A673 (cell line): Measurements from ENCODE around the gene BMP3. TPM values are rescaled to one million over a fixed set of nuclear protein-coding genes. Genes with fewer than 3 reads are reported as not detected.
A peak's percentile ranks its signal among the peaks of the same experiment; 100 is the strongest.

Experiments used
- BruUV-seq: library from RNA; stranded (reverse); fragments of 400-500 nt; replicated peaks from 2 replicates; lab custom pipeline; 2021; lab: Mats Ljungman, UMichigan
- CTCF ChIA-PET: fragments of 300-600 bp; sonication (Branson Sonifier 250); formaldehyde crosslinking; loops from one replicate; lab custom pipeline; 2022; ENCODE audit warnings: antibody characterized with exemption; lab: Charles Lee
- POLR2A ChIA-PET: fragments of 300-600 bp; sonication (Branson Sonifier 250); formaldehyde crosslinking; loops from one replicate; lab custom pipeline; 2022; ENCODE audit warnings: antibody characterized with exemption; ENCODE audit not compliant: low non-redundant PET; lab: Charles Lee
- DNase-seq: peaks from one replicate; pipeline ENCODE4 v3.0.0-alpha.2; 2015; ENCODE audit warnings: low spot score
- H3K27ac ChIP-seq: fragments of 200-600 bp; sonication (generic); 2 replicates; pipeline ENCODE4 v1.5.1; 2016; ENCODE audit warnings: mixed run types, low read depth, mild to moderate bottlenecking, mixed read lengths, antibody characterized with exemption, low read length; ENCODE audit not compliant: poor library complexity, severe bottlenecking
- H3K27me3 ChIP-seq: fragments of 200-600 bp; sonication (generic); replicated peaks from 2 replicates; pipeline ENCODE4 v1.6.1; 2017; ENCODE audit warnings: mixed run types, low read depth, mild to moderate bottlenecking, mixed read lengths, antibody characterized with exemption, low read length; ENCODE audit not compliant: insufficient read depth, poor library complexity
- H3K36me3 ChIP-seq: fragments of 200-600 bp; sonication (generic); 2 replicates; pipeline ENCODE4 v1.6.1; 2016; ENCODE audit warnings: mixed run types, mild to moderate bottlenecking, mixed read lengths, antibody characterized with exemption, low read length; ENCODE audit not compliant: insufficient read depth, poor library complexity, severe bottlenecking
- H3K4me1 ChIP-seq: fragments of 200-600 bp; sonication (generic); 2 replicates; pipeline ENCODE4 v1.6.1; 2017; ENCODE audit warnings: mixed run types, mild to moderate bottlenecking, mixed read lengths, antibody characterized with exemption, low read length; ENCODE audit not compliant: insufficient read depth, poor library complexity, severe bottlenecking
- H3K4me3 ChIP-seq: fragments of 200-600 bp; sonication (generic); 2 replicates; pipeline ENCODE4 v1.5.1; 2016; ENCODE audit warnings: low read depth, mixed run types, mild to moderate bottlenecking, mixed read lengths, low read length; ENCODE audit not compliant: poor library complexity, severe bottlenecking
- H3K9me3 ChIP-seq: fragments of 200-600 bp; sonication (generic); 2 replicates; pipeline ENCODE4 v1.6.1; 2016; ENCODE audit warnings: mixed run types, low read depth, mild to moderate bottlenecking, mixed read lengths, antibody characterized with exemption, low read length; ENCODE audit not compliant: poor library complexity, severe bottlenecking
- EZH2 ChIP-seq: fragments of 200-600 bp; sonication (generic); IDR thresholded peaks from 2 replicates; pipeline ENCODE4 v1.6.1; 2017; ENCODE audit warnings: borderline replicate concordance, low read depth, mild to moderate bottlenecking, mixed read lengths, antibody characterized with exemption, low read length; ENCODE audit not compliant: poor library complexity, severe bottlenecking
- intact Hi-C: fragments of 100-400 bp; cut with micrococcal nuclease; formaldehyde crosslinking; loops from one replicate; pipeline ENCODE4 v1.10.0; 2022; ENCODE audit not compliant: unreplicated experiment
- total RNA-seq: library from RNA; stranded (reverse); gene quantifications from 2 replicates; pipeline ENCODE4 v1.2.3, GENCODE V29; 2021
- TF ChIP-seq, protein P1 (sequence below): fragments of 300-800, 200-600 bp; sonication (generic); conservative IDR thresholded peaks from 2 replicates; pipeline ENCODE4 v1.5.1; 2017; ENCODE audit warnings: low read depth, mild to moderate bottlenecking, antibody characterized with exemption, low read length, moderate library complexity, mixed read lengths

Gene BMP3
- total RNA-seq, 1 experiment from 2014 or later = not detected

DNA sequence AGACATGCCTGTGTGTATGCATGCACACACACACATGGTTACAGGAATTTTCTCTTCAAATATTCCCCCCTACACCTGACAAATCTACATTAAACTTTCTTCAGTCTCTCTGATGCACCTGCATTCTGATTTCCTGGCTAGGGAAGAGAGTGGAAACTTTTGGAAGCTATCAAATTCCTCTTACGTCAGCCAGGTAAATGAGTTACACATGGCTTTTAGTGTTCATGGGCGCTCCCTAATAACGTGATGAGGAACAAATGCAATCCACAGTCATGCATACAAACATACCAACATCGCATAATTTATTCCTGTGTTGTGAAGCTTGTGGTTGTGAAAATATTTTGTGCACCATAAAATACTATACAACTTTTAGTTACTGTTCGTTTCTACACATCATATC is 34.9 kb downstream of the BMP3 start:
- no peak for DNase-seq
- Histone ChIP-seq H3K9me3 (no peaks in the 10 kb centered on the region), H3K4me1 (no peaks in the 10 kb centered on the region), H3K36me3 (no peaks in the 10 kb centered on the region), H3K27ac (no peak overlapping the region), H3K4me3 (no peak overlapping the region), H3K27me3 (no peaks in the 10 kb centered on the region)
- TF ChIP-seq, protein P1, sequence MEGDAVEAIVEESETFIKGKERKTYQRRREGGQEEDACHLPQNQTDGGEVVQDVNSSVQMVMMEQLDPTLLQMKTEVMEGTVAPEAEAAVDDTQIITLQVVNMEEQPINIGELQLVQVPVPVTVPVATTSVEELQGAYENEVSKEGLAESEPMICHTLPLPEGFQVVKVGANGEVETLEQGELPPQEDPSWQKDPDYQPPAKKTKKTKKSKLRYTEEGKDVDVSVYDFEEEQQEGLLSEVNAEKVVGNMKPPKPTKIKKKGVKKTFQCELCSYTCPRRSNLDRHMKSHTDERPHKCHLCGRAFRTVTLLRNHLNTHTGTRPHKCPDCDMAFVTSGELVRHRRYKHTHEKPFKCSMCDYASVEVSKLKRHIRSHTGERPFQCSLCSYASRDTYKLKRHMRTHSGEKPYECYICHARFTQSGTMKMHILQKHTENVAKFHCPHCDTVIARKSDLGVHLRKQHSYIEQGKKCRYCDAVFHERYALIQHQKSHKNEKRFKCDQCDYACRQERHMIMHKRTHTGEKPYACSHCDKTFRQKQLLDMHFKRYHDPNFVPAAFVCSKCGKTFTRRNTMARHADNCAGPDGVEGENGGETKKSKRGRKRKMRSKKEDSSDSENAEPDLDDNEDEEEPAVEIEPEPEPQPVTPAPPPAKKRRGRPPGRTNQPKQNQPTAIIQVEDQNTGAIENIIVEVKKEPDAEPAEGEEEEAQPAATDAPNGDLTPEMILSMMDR = no peak
- no peak for TF ChIP-seq EZH2
- no TSS peak for BruUV-seq
- intact Hi-C loops = loop anchor here (5.0 kb wide), 1 partner anchor 197 kb away; no protein-coding TSS in a partner anchor
- ChIA-PET POLR2A (no interaction called here), CTCF (no interaction called here)

DNA sequence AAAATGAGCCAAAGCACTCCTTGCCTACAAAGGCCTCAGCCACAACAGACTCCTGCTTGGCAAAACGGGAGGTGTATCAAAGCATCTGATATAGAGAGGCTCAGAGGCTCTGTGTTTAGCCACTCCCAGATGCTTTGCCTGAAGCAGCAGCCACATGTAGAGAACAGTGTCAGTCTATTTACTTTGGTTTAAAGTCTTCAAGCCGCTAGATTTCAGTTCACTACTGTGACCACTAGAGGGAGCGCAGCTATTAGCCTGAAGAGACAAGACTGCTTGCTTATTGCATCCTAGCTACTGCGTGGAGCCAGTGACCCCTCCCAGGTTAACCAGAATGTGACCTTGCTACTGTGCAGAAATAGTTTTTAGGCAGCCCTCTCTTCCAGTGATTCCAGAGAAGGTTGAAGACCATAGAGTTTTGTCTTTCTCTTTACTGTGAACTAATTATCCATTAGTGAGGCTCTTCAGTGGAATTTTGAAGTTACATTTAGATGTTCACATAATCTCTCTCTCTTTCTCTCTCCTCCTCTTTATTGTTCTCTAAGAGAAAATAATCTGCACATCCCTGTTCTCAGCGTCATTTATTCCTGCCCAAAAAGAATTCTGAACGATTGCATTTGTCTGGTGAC is 39.3 kb downstream of the BMP3 start:
- intact Hi-C loops = loop anchor here (2.0 to 5.0 kb wide), 2 partner anchors 192 to 281 kb away; no protein-coding TSS in a partner anchor
- no peaks in the 10 kb centered on the region for H3K9me3 ChIP-seq
- H3K4me1 ChIP-seq = no peaks in the 10 kb centered on the region
- BruUV-seq = no TSS peak
- H3K36me3 ChIP-seq = no peaks in the 10 kb centered on the region
- no peak for TF ChIP-seq EZH2
- TF ChIP-seq, protein P1 = peak; percentile 72
- H3K27ac ChIP-seq = no peak overlapping the region
- H3K4me3 ChIP-seq = no peak overlapping the region
- ChIA-PET POLR2A (no interaction called here), CTCF (interaction anchor here (0.6 to 1.0 kb wide), 3 partner anchors 282 to 1199 kb away, joined by 3 read pairs; no protein-coding TSS in a partner anchor)
- H3K27me3 ChIP-seq = no peaks in the 10 kb centered on the region
- peak; percentile 64 for DNase-seq

DNA sequence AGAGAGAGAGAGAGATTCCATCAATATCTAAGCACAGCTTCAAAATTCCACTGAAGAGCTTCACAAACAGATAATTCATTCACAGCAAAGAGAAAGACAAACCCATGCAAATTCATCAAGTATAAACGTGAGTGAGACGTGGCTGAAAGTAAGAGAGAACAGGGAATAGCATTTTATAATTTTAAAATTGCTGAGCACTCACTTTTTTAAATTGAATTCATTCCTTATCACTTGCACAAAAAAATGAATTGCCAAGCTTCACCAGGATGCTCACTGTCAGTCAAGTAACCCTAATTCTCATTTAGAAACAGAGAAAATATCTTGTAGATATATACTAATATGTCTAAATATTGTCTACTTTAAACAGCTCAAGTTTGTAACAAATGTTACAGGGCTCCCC is 40.5 kb downstream of the BMP3 start:
- intact Hi-C loops = no loop called here
- Histone ChIP-seq H3K4me3 (no peak overlapping the region), H3K4me1 (no peaks in the 10 kb centered on the region), H3K27ac (no peak overlapping the region), H3K9me3 (no peaks in the 10 kb centered on the region), H3K36me3 (no peaks in the 10 kb centered on the region), H3K27me3 (no peaks in the 10 kb centered on the region)
- DNase-seq = no peak
- POLR2A ChIA-PET = no interaction called here
- CTCF ChIA-PET = no interaction called here
- no TSS peak for BruUV-seq
- TF ChIP-seq, protein P1 = no peak
- no peak for TF ChIP-seq EZH2
